ENCODE data around the gene BPGM.
"Not testable (repeated sequence)": the region's sequence is repeated elsewhere in the genome, so short reads cannot be mapped to it uniquely, and the experiment has no call there.

Gene BPGM

GRCh38 chr7:134665045-134665444 lies 18.4 kb downstream of the BPGM start:
- not testable (repeated sequence) for H3K27ac Mint-ChIP-seq, H3K9me3 Mint-ChIP-seq

GRCh38 chr7:134667899-134668298 lies 21.2 kb downstream of the BPGM start:
- Mint-ChIP-seq H3K4me1 (ENCODE audit: low read depth) (peaks cover 29% of the 10 kb centered on the region), H3K27ac (no peak overlapping the region), H3K36me3 (ENCODE audit: low read depth) (peaks cover 40% of the 10 kb centered on the region), H3K9me3 (peaks cover 7% of the 10 kb centered on the region), H3K27me3 (ENCODE audit: low read depth) (no peaks in the 10 kb centered on the region), H3K4me3 (no peak overlapping the region)
- no peak for DNase-seq (ENCODE audit: low spot score)

More at GRCh38 chr7:134665045-134665444, 18.4 kb downstream of the BPGM start:
- Mint-ChIP-seq H3K4me1 (ENCODE audit: low read depth) (peaks cover 28% of the 10 kb centered on the region), H3K36me3 (ENCODE audit: low read depth) (peaks cover 49% of the 10 kb centered on the region)
- not testable (repeated sequence) for DNase-seq (ENCODE audit: low spot score); H3K4me3 Mint-ChIP-seq; H3K27me3 Mint-ChIP-seq (ENCODE audit: low read depth)

GRCh38 chr7:134669388-134669787 lies 22.7 kb downstream of the BPGM start:
- peaks cover 29% of the 10 kb centered on the region for H3K4me1 Mint-ChIP-seq (ENCODE audit: low read depth)
- peak overlapping the region; percentile 77 for H3K4me3 Mint-ChIP-seq
- H3K36me3 Mint-ChIP-seq (ENCODE audit: low read depth), result peaks cover 38% of the 10 kb centered on the region
- H3K9me3 Mint-ChIP-seq, result peaks cover 9% of the 10 kb centered on the region
- H3K27ac Mint-ChIP-seq, result peak overlapping the region; percentile 73
- H3K27me3 Mint-ChIP-seq (ENCODE audit: low read depth), result no peaks in the 10 kb centered on the region
- no peak for DNase-seq (ENCODE audit: low spot score)

GRCh38 chr7:134669845-134670373 lies 23.3 kb downstream of the BPGM start:
- Mint-ChIP-seq H3K27me3 (ENCODE audit: low read depth) (no peaks in the 10 kb centered on the region), H3K36me3 (ENCODE audit: low read depth) (peaks cover 38% of the 10 kb centered on the region), H3K4me3 (peak overlapping the region; percentile 77), H3K27ac (peak overlapping the region; percentile 73), H3K9me3 (peaks cover 10% of the 10 kb centered on the region), H3K4me1 (ENCODE audit: low read depth) (peaks cover 29% of the 10 kb centered on the region)
- DNase-seq (ENCODE audit: low spot score), result peak; percentile 38

GRCh38 chr7:134671609-134672008 lies 25.0 kb downstream of the BPGM start:
- no peak overlapping the region for H3K27ac Mint-ChIP-seq
- no peak overlapping the region for H3K4me3 Mint-ChIP-seq
- H3K36me3 Mint-ChIP-seq (ENCODE audit: low read depth), result peaks cover 27% of the 10 kb centered on the region
- no peak for DNase-seq (ENCODE audit: low spot score)
- H3K4me1 Mint-ChIP-seq (ENCODE audit: low read depth), result peaks cover 32% of the 10 kb centered on the region
- H3K9me3 Mint-ChIP-seq, result peaks cover 8% of the 10 kb centered on the region
- H3K27me3 Mint-ChIP-seq (ENCODE audit: low read depth), result no peaks in the 10 kb centered on the region

- no peak for DNase-seq (ENCODE audit: low spot score)
- Mint-ChIP-seq H3K36me3 (ENCODE audit: low read depth) (peaks cover 26% of the 10 kb centered on the region), H3K27ac (no peak overlapping the region), H3K4me3 (no peak overlapping the region), H3K9me3 (peaks cover 8% of the 10 kb centered on the region), H3K27me3 (ENCODE audit: low read depth) (no peaks in the 10 kb centered on the region), H3K4me1 (ENCODE audit: low read depth) (peaks cover 25% of the 10 kb centered on the region)
Observed at GRCh38 chr7:134674424-134674823, 27.8 kb downstream of the BPGM start.

- H3K9me3 Mint-ChIP-seq, result peaks cover 8% of the 10 kb centered on the region
- no peak overlapping the region for H3K4me3 Mint-ChIP-seq
- DNase-seq (ENCODE audit: low spot score), result no peak
- H3K4me1 Mint-ChIP-seq (ENCODE audit: low read depth), result peaks cover 11% of the 10 kb centered on the region
- H3K27ac Mint-ChIP-seq, result no peak overlapping the region
- no peaks in the 10 kb centered on the region for H3K27me3 Mint-ChIP-seq (ENCODE audit: low read depth)
- peaks cover 34% of the 10 kb centered on the region for H3K36me3 Mint-ChIP-seq (ENCODE audit: low read depth)
Observed at GRCh38 chr7:134676743-134677142, 30.1 kb downstream of the BPGM start.

- Mint-ChIP-seq H3K36me3 (ENCODE audit: low read depth) (peaks cover 30% of the 10 kb centered on the region), H3K4me3 (no peak overlapping the region), H3K27me3 (ENCODE audit: low read depth) (no peaks in the 10 kb centered on the region), H3K4me1 (ENCODE audit: low read depth) (peaks cover 8% of the 10 kb centered on the region), H3K27ac (no peak overlapping the region), H3K9me3 (peaks cover 8% of the 10 kb centered on the region)
- no peak for DNase-seq (ENCODE audit: low spot score)
Observed at GRCh38 chr7:134678115-134678514, 31.5 kb downstream of the BPGM start.

GRCh38 chr7:134679006-134679405 lies 32.4 kb downstream of the BPGM start:
- Mint-ChIP-seq H3K4me3 (no peak overlapping the region), H3K27me3 (ENCODE audit: low read depth) (no peaks in the 10 kb centered on the region), H3K27ac (no peak overlapping the region), H3K4me1 (ENCODE audit: low read depth) (peaks cover 8% of the 10 kb centered on the region), H3K36me3 (ENCODE audit: low read depth) (peaks cover 26% of the 10 kb centered on the region), H3K9me3 (peaks cover 8% of the 10 kb centered on the region)
- no peak for DNase-seq (ENCODE audit: low spot score)

- Mint-ChIP-seq H3K27me3 (ENCODE audit: low read depth) (no peaks in the 10 kb centered on the region), H3K4me3 (no peak overlapping the region), H3K27ac (no peak overlapping the region), H3K9me3 (no peaks in the 10 kb centered on the region), H3K4me1 (ENCODE audit: low read depth) (no peaks in the 10 kb centered on the region), H3K36me3 (ENCODE audit: low read depth) (peaks cover 13% of the 10 kb centered on the region)
- no peak for DNase-seq (ENCODE audit: low spot score)
Observed at GRCh38 chr7:134684165-134684564, 37.5 kb downstream of the BPGM start.

- H3K36me3 Mint-ChIP-seq (ENCODE audit: low read depth), result peaks cover 6% of the 10 kb centered on the region
- H3K4me3 Mint-ChIP-seq, result no peak overlapping the region
- no peaks in the 10 kb centered on the region for H3K27me3 Mint-ChIP-seq (ENCODE audit: low read depth)
- DNase-seq (ENCODE audit: low spot score), result no peak
- no peak overlapping the region for H3K27ac Mint-ChIP-seq
- H3K9me3 Mint-ChIP-seq, result no peaks in the 10 kb centered on the region
- H3K4me1 Mint-ChIP-seq (ENCODE audit: low read depth), result peaks cover 5% of the 10 kb centered on the region
Observed at GRCh38 chr7:134685250-134685649, 38.6 kb downstream of the BPGM start.

- no peak for DNase-seq (ENCODE audit: low spot score)
Observed at GRCh38 chr7:134686786-134687185, 40.1 kb downstream of the BPGM start.

GRCh38 chr7:134689550-134689949 lies 42.9 kb downstream of the BPGM start:
- DNase-seq (ENCODE audit: low spot score); H3K36me3 Mint-ChIP-seq (ENCODE audit: low read depth); H3K4me3 Mint-ChIP-seq; H3K27me3 Mint-ChIP-seq (ENCODE audit: low read depth); H3K9me3 Mint-ChIP-seq; H3K27ac Mint-ChIP-seq: not testable (repeated sequence)
- peaks cover 14% of the 10 kb centered on the region for H3K4me1 Mint-ChIP-seq (ENCODE audit: low read depth)

More at GRCh38 chr7:134686786-134687185, 40.1 kb downstream of the BPGM start:
- no peaks in the 10 kb centered on the region for H3K9me3 Mint-ChIP-seq
- no peaks in the 10 kb centered on the region for H3K27me3 Mint-ChIP-seq (ENCODE audit: low read depth)
- H3K4me3 Mint-ChIP-seq, result no peak overlapping the region
- peaks cover 13% of the 10 kb centered on the region for H3K4me1 Mint-ChIP-seq (ENCODE audit: low read depth)
- no peak overlapping the region for H3K27ac Mint-ChIP-seq
- H3K36me3 Mint-ChIP-seq (ENCODE audit: low read depth), result no peaks in the 10 kb centered on the region

GRCh38 chr7:134690016-134690415 lies 43.4 kb downstream of the BPGM start:
- no peaks in the 10 kb centered on the region for H3K36me3 Mint-ChIP-seq (ENCODE audit: low read depth)
- peaks cover 14% of the 10 kb centered on the region for H3K4me1 Mint-ChIP-seq (ENCODE audit: low read depth)
- no peak for DNase-seq (ENCODE audit: low spot score)
- no peak overlapping the region for H3K4me3 Mint-ChIP-seq
- H3K9me3 Mint-ChIP-seq, result no peaks in the 10 kb centered on the region
- no peaks in the 10 kb centered on the region for H3K27me3 Mint-ChIP-seq (ENCODE audit: low read depth)
- peak overlapping the region; percentile 29 for H3K27ac Mint-ChIP-seq

Measured in T-helper 2 cell treated with Interferon-gamma antibody and Interleukin-4, amounts not matched to agents 5 μg/mL and 100 μg/mL, for 36 hours (primary cell).